ENCODE measurements around the gene SLC2A4. TPM values are rescaled to one million over a fixed set of nuclear protein-coding genes. Genes with fewer than 3 reads are reported as not detected.

Gene SLC2A4
- total RNA-seq, result 0.10 and 0.13 TPM in 2 replicates

GRCh38 chr17:7281074-7281952, at the start of gene SLC2A4:
Gene SLC2A4 (plus strand): TSS chr17:7281718. CDS start chr17:7281935, 217 bp downstream.

GRCh38 chr17:7234083-7234951, 47.2 kb upstream of the SLC2A4 start, which contains the start of gene DVL2:
Gene DVL2 (minus strand): TSS chr17:7234517. CDS start chr17:7234262, 255 bp downstream.

GRCh38 chr17:7239091-7240027, 42.2 kb upstream of the SLC2A4 start, which contains the start of gene PHF23:
Gene PHF23 (minus strand): TSS chr17:7239457. CDS start chr17:7239279, 178 bp downstream.

GRCh38 chr17:7241783-7242716, 39.5 kb upstream of the SLC2A4 start, which contains the start of gene GABARAP:
Gene GABARAP (minus strand): TSS chr17:7242449. CDS start chr17:7242330, 119 bp downstream.

GRCh38 chr17:7251661-7252175, 29.8 kb upstream of the SLC2A4 start, which contains the start of gene CTDNEP1:
Gene CTDNEP1 (minus strand): TSS chr17:7251734. CDS start chr17:7251296, 438 bp downstream.

GRCh38 chr17:7252176-7253043, 29.1 kb upstream of the SLC2A4 start, which contains the start of gene ELP5:
Gene ELP5 (plus strand): TSS chr17:7252215. CDS start chr17:7252551, 336 bp downstream.

GRCh38 chr17:7262192-7262934, 19.2 kb upstream of the SLC2A4 start, which contains the start of gene CLDN7:
Gene CLDN7 (minus strand): TSS chr17:7262478. CDS start chr17:7262043, 435 bp downstream.

GRCh38 chr17:7294614-7295153, 13.2 kb downstream of the SLC2A4 start, which contains the start of gene YBX2:
Gene YBX2 (minus strand): TSS chr17:7294639. CDS start chr17:7294500, 139 bp downstream.

GRCh38 chr17:7306911-7307685, 25.6 kb downstream of the SLC2A4 start, which contains the start of gene EIF5A:
Gene EIF5A (plus strand): TSS chr17:7307628. CDS start chr17:7309636, 2,008 bp downstream.

GRCh38 chr17:7314719-7315569, 33.4 kb downstream of the SLC2A4 start, which contains the start of gene GPS2:
Gene GPS2 (minus strand): TSS chr17:7315360. CDS start chr17:7315052, 308 bp downstream.

GRCh38 chr17:7328840-7329373, 47.4 kb downstream of the SLC2A4 start, which contains the start of gene NEURL4:
Gene NEURL4 (minus strand): TSS chr17:7329335. CDS start chr17:7329312, 23 bp downstream.

GRCh38 chr17:7336240-7337175, 55.0 kb downstream of the SLC2A4 start, which contains the start of gene ACAP1:
Gene ACAP1 (plus strand): TSS chr17:7336529. CDS start chr17:7336735, 206 bp downstream.

Data from smooth muscle cell of the pulmonary artery (primary cell).